Measurements from ENCODE around the gene BORCS8.

Gene BORCS8

DNA sequence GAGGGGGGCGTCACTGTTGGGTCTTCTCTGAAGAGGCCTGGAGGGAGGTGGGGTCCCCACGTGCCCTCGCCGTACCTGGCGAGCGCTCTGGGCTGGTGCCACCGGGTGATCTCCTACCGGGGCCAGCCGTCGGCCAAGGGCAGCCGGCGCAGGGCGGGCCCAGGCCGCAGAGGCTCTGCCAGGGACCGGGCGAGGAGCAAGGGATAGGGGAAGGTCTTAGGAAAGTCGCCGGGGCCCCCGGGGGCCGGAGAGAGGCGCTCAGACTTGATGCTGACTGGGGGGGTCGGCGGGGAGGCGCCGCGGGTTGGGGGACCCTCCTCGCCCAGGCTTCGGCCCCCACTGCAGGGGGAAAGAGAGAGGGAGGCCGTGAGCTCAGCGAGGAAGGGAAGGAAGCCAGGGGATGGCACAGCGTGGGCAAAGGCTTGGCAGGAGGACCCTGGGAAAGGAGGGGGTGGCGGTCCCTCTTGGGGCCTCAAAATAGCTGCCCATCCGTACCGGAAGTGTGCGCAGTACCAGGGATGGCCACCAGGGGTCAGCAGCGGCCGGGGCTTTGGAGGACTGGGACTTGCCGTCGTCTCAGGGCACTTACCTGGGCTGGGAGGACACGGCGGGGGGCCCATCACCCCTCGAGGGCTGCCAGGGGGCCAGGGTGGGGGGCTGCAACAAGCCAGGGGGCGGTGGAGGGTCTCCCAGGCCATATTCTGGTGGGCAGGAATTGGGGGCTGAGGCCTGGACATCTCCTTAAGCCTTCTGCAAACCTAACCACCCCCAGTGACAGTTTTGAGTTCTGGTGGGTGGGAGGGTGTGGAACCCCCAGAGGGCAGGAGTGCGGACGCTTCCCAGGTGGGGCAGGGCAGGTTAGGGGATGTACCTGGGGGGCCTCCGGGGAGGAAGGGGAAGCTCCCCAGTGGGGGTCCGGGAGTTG is 46.0 kb downstream of the BORCS8 start:
- TF ChIP-seq, protein P1, sequence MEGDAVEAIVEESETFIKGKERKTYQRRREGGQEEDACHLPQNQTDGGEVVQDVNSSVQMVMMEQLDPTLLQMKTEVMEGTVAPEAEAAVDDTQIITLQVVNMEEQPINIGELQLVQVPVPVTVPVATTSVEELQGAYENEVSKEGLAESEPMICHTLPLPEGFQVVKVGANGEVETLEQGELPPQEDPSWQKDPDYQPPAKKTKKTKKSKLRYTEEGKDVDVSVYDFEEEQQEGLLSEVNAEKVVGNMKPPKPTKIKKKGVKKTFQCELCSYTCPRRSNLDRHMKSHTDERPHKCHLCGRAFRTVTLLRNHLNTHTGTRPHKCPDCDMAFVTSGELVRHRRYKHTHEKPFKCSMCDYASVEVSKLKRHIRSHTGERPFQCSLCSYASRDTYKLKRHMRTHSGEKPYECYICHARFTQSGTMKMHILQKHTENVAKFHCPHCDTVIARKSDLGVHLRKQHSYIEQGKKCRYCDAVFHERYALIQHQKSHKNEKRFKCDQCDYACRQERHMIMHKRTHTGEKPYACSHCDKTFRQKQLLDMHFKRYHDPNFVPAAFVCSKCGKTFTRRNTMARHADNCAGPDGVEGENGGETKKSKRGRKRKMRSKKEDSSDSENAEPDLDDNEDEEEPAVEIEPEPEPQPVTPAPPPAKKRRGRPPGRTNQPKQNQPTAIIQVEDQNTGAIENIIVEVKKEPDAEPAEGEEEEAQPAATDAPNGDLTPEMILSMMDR (IDR thresholded peaks at IDR 0.05; ENCODE audit: low read depth, low read length): peak; percentile 98
- DNase-seq (ENCODE audit: low read depth, low spot score): peak; percentile 49
- in situ Hi-C loops (cut with HindIII; ENCODE audit: low sequenced_read_pairs): no loop called here
- no peak overlapping the region for H3K4me3 ChIP-seq (ENCODE audit: low read depth, low read length)

DNA sequence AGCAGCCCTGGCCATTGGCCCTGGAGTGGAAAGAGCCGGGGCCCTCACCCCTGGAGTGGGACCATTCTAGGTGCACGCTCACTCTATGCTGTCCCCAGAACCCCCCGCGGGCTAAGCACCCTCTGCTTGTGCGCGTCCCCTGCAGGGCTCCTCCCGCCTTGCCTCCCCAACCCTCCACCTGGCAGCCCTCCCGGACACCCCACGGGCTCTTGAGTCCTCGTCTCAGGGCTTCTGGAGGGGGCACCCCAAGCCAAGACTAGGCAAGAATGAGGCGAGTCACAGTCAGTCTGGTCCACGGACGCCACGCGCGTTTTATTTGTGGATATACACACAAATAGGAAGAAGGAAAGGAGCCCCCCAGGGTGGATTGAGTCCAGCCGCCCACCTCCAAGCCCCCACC is 46.7 kb downstream of the BORCS8 start:
- no peak overlapping the region for H3K4me3 ChIP-seq (ENCODE audit: low read depth, low read length)
- in situ Hi-C loops (cut with HindIII; ENCODE audit: low sequenced_read_pairs): no loop called here
- TF ChIP-seq, protein P1 (IDR thresholded peaks at IDR 0.05; ENCODE audit: low read depth, low read length): no peak
- DNase-seq (ENCODE audit: low read depth, low spot score): no peak

DNA sequence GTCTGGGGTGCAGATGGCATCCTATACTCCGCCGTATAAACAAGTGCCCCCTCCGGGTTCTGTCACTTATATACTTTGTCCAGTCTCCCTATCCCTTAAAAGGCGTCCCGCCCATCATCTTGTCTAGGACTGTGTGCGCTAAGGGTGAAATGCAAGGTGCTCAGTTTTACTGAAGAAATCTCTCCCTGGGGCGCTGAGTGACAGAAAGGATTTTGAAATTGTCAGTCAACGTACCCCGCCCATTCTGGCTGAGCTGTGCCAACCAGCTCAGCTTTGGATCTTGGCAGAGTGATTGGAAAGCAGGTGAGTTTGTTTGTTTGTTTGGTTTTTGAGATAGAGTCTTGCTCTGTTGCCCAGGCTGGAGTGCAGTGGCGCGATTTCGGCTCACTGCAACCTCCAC is 49.6 kb downstream of the BORCS8 start:
- H3K4me3 ChIP-seq (ENCODE audit: low read depth, low read length): no peak overlapping the region
- no peak for DNase-seq (ENCODE audit: low read depth, low spot score)
- in situ Hi-C loops (cut with HindIII; ENCODE audit: low sequenced_read_pairs): no loop called here
- TF ChIP-seq, protein P1 (IDR thresholded peaks at IDR 0.05; ENCODE audit: low read depth, low read length): no peak

DNA sequence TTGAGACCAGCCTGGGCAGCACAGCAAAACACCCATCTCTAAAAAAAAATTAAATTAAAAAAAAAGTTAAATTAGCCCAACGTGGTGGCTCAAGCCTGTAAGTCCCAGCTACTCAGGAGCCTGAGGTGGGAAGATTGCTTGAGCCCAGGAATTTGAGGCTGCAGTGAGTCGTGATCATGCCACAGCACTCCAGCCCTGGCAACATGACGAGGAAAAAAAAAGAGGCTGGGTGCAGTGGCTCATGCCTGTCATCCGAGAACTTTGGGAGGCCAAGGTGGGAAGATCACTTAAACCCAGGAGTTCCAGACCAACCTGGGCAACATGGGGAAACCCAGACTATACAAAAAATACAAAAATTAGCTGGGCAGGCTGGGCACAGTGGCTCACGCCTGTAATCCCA is 51.5 kb downstream of the BORCS8 start:
- TF ChIP-seq, protein P1 (IDR thresholded peaks at IDR 0.05; ENCODE audit: low read depth, low read length): no peak
- in situ Hi-C loops (cut with HindIII; ENCODE audit: low sequenced_read_pairs): no loop called here

DNA sequence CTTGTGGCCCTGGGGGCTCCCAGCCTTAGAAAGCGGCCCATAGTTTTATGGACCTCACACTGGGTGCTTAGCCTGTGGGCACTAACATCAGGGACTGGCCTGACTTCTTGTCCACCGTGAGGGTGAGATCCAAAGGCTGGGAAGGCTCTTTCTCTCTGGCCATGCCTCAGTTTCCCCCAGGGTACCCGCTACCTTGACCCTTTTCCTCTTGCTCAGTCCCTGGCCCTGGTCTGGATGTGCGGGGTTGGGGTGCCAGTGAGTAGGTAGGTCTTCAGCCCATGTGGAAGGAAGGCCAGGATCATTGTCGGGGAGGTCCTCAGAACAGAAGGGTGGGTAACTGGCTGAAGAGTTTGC is 52.1 kb downstream of the BORCS8 start:
- H3K4me3 ChIP-seq (ENCODE audit: low read depth, low read length): no peak overlapping the region
- TF ChIP-seq, protein P1 (IDR thresholded peaks at IDR 0.05; ENCODE audit: low read depth, low read length): no peak
- DNase-seq (ENCODE audit: low read depth, low spot score): no peak
- in situ Hi-C loops (cut with HindIII; ENCODE audit: low sequenced_read_pairs): no loop called here

More for the DNA sequence above, 51.5 kb downstream of the BORCS8 start:
- H3K4me3 ChIP-seq (ENCODE audit: low read depth, low read length): no peak overlapping the region
- DNase-seq (ENCODE audit: low read depth, low spot score): no peak

DNA sequence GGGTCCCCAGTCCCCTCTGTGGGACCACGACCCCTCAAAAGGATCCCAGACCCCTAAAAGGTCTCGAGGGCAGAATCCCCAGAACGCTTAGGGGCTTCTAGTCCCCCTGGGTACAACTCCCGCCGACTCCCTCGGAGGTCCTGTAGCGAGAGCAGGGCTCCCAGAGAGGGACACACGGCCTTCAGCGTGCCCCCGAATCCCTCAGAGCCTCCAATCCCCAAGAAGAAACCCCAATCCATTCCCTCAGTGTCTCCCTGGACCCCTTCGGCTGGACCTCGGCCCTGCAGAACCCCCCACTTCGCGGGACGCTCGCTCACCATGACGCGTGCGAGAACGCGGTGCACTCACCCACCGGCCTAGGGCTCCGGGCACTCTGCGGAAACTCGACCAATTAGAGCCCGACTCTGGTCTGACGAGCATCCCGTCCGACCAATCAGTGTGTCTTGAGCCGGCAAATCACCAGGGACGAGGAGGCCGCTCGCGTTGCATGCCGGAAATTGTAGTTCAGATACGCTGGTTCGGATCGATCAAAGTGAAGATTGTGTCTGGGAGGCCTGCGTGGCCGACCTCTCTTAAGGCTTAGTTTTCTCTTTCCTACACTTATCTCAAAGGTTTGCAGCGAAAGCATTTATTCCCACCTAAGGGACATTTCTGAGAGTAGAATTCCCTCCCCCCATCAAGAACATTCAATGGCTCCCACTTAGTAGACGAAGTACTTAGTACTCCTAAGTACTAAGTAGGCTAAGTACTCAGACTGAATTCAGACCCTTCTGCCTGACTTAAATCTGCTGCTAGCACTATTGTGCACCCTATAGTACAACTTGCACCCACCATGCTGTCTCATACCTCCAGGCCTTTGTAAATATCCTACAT is 53.6 kb downstream of the BORCS8 start, which contains the start of gene TMEM161A:
TMEM161A (minus strand) TSS at position 370 of the 873 bp plus-strand sequence; CDS start at position 320, 50 bp downstream.
- TF ChIP-seq, protein P1 (IDR thresholded peaks at IDR 0.05; ENCODE audit: low read depth, low read length): no peak
- peak within 1 kb of the TSS; percentile 84 for H3K4me3 ChIP-seq (ENCODE audit: low read depth, low read length)
- DNase-seq (ENCODE audit: low read depth, low spot score): peak; percentile 99
- in situ Hi-C loops (cut with HindIII; ENCODE audit: low sequenced_read_pairs): no loop called here
